ENCODE measurements around the gene MASP1. TPM values are rescaled to one million over a fixed set of nuclear protein-coding genes. Genes with fewer than 3 reads are reported as not detected.

Gene MASP1
- total RNA-seq, 1 experiment from 2014 or later: 1.0 TPM

DNA sequence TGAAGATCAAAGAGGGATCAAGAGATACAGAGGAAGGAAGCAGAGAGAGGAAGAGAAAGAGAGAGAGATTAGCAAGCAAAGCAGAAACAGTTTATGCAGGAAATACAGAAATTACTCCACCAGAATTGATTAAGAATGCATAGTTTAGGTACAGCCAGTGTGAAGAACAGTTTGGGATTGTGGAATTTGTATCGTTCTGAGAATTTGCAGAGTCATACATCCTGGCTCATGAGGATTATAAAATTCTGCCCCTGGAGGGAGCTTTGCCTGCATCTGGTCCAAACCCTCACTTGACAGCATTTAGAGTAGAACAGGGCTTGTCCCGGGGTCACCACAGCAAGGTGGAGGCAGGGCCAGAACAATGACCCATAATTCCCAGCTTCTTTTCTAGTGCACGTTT lies 44.1 kb downstream of the MASP1 start:
- H3K9me3 ChIP-seq (ENCODE audit: control insufficient read depth, low read depth, low read length): no peaks in the 10 kb centered on the region
- H3K4me1 Mint-ChIP-seq: peaks cover 20 to 30% of the 10 kb centered on the region in 2 experiments
- H3K4me3 Mint-ChIP-seq: no peak overlapping the region
- no peak overlapping the region for H4K91ac ChIP-seq (ENCODE audit: insufficient read length, low read depth, low read length)
- TF ChIP-seq, protein P1, sequence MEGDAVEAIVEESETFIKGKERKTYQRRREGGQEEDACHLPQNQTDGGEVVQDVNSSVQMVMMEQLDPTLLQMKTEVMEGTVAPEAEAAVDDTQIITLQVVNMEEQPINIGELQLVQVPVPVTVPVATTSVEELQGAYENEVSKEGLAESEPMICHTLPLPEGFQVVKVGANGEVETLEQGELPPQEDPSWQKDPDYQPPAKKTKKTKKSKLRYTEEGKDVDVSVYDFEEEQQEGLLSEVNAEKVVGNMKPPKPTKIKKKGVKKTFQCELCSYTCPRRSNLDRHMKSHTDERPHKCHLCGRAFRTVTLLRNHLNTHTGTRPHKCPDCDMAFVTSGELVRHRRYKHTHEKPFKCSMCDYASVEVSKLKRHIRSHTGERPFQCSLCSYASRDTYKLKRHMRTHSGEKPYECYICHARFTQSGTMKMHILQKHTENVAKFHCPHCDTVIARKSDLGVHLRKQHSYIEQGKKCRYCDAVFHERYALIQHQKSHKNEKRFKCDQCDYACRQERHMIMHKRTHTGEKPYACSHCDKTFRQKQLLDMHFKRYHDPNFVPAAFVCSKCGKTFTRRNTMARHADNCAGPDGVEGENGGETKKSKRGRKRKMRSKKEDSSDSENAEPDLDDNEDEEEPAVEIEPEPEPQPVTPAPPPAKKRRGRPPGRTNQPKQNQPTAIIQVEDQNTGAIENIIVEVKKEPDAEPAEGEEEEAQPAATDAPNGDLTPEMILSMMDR (conservative IDR thresholded peaks at IDR 0.05): no peak
- H3K56ac ChIP-seq (ENCODE audit: insufficient read length, low read depth, low read length): no peak overlapping the region
- H3K23ac ChIP-seq (ENCODE audit: insufficient read length, low read depth, low read length): no peak overlapping the region
- H2BK20ac ChIP-seq (ENCODE audit: low read depth, low read length, poor library complexity, severe bottlenecking): no peak overlapping the region
- peaks cover 0 to 4% (median 3%) of the 10 kb centered on the region in 3 experiments; a peak in 3 of 7 replicates for H3K36me3 Mint-ChIP-seq (ENCODE audit: insufficient read depth in 1 of 3, low read depth in 3 of 3)
- H2AK5ac ChIP-seq (ENCODE audit: insufficient read length, low read length): no peak overlapping the region
- H4K5ac ChIP-seq (ENCODE audit: insufficient read length, low read depth, low read length): no peak overlapping the region
- no peak overlapping the region for H3K27ac ChIP-seq (ENCODE audit: insufficient read length, low read depth, low read length)
- peaks cover 5% of the 10 kb centered on the region; the same call in 1 of the 2 replicates for H3K4me1 ChIP-seq (ENCODE audit: insufficient read depth, low read length)
- H3K4me2 ChIP-seq (ENCODE audit: insufficient read depth, insufficient read length, low read length): no peak overlapping the region
- no peak overlapping the region for H2BK15ac ChIP-seq (ENCODE audit: low read depth, low read length)
- DNase-seq: no peak
- no peak overlapping the region for H2BK12ac ChIP-seq (ENCODE audit: insufficient read length, low read depth, low read length)
- no peaks in the 10 kb centered on the region for H3K79me2 ChIP-seq (ENCODE audit: insufficient read depth, low read length)
- H4K8ac ChIP-seq (replicated peaks; ENCODE audit: insufficient read length, low read depth, low read length): no peak overlapping the region
- no peak overlapping the region for H3K18ac ChIP-seq (ENCODE audit: insufficient read length, low read depth, low read length)
- WGBS (ENCODE audit: extremely low coverage, insufficient read length, low lambda C conversion rate): no CpG with 5 or more reads among the region's 3 CpGs
- H3K14ac ChIP-seq (ENCODE audit: insufficient read depth, low read length): no peak overlapping the region
- no peak overlapping the region for H3K4ac ChIP-seq (ENCODE audit: low read depth, low read length)
- no peak overlapping the region for H2AFZ ChIP-seq (ENCODE audit: low read length)
- H3K27me3 Mint-ChIP-seq (ENCODE audit: low read depth): peaks cover 2% of the 10 kb centered on the region
- no peak overlapping the region for H3K27ac Mint-ChIP-seq
- no peaks in the 10 kb centered on the region for H3K23me2 ChIP-seq (ENCODE audit: insufficient read length, low read depth, low read length, poor library complexity, severe bottlenecking)
- no peak overlapping the region for H2BK120ac ChIP-seq (ENCODE audit: low read depth, low read length, poor library complexity, severe bottlenecking)
- peaks cover 0 to 3% of the 10 kb centered on the region in 2 experiments; a peak in 1 of 5 replicates for H3K9me3 Mint-ChIP-seq
- H4K20me1 ChIP-seq (ENCODE audit: control insufficient read depth, insufficient read depth, insufficient read length): no peaks in the 10 kb centered on the region
- no peaks in the 10 kb centered on the region for H3K79me1 ChIP-seq (ENCODE audit: insufficient read depth, low read depth, low read length, poor library complexity, severe bottlenecking)
- H3T11ph ChIP-seq (ENCODE audit: low read length): no peak overlapping the region
- no peaks in the 10 kb centered on the region for H3K27me3 ChIP-seq (ENCODE audit: insufficient read depth, low read length)
- H2BK5ac ChIP-seq (ENCODE audit: insufficient read length, low read length): no peak overlapping the region
- H3K9ac ChIP-seq (ENCODE audit: extremely low read depth, insufficient read length, low read length): no peak overlapping the region

Data from H9 (cell line).